Natural killer cell (primary cell): ENCODE data around the gene PLCXD3. TPM values are rescaled to one million over a fixed set of nuclear protein-coding genes. Genes with fewer than 3 reads are reported as not detected.

Experiments
- ATAC-seq, 3 donors: fragments of 150-1000 bp in 2 of 3; fragments of 200-7000 bp in 1 of 3; cut with Tn5 transposase; 1 replicate in 1 of 3; 2 replicates in 2 of 3; pipeline ENCODE4 v1.10.0; 2021; ENCODE audit warnings: mild to moderate bottlenecking in 2 of 3, moderate library complexity in 2 of 3
- DNase-seq, 2 donors: peaks; one replicate each; pipeline versions ENCODE4 v3.0.0 to v3.0.0-alpha.2; 2013 to 2021; ENCODE audit warnings: mixed read lengths in 1 of 2
- H3K27ac ChIP-seq: one replicate; pipeline ENCODE4 v1.5.1; 2013; ENCODE audit warnings: mild to moderate bottlenecking, low read length
- H3K27me3 ChIP-seq: one replicate; pipeline ENCODE4 v1.6.1; 2013; ENCODE audit warnings: low read length; ENCODE audit not compliant: control insufficient read depth, insufficient read depth
- H3K36me3 ChIP-seq: one replicate; pipeline ENCODE4 v1.6.1; 2013; ENCODE audit warnings: low read length; ENCODE audit not compliant: control insufficient read depth, insufficient read depth
- H3K4me1 ChIP-seq: one replicate; pipeline ENCODE4 v1.6.1; 2013; ENCODE audit warnings: low read length; ENCODE audit not compliant: control insufficient read depth, insufficient read depth
- H3K4me3 ChIP-seq: one replicate; pipeline ENCODE4 v1.5.1; 2013; ENCODE audit warnings: low read length
- H3K9me3 ChIP-seq: one replicate; pipeline ENCODE4 v1.6.1; 2013; ENCODE audit warnings: low read length; ENCODE audit not compliant: control insufficient read depth, insufficient read depth
- H3K27ac Mint-ChIP-seq, 2 donors: one replicate each; pipeline ENCODE4 v1.8.0; 2022; ENCODE audit warnings: mild to moderate bottlenecking in 2 of 2, mixed read lengths in 2 of 2, moderate library complexity in 1 of 2
- H3K27me3 Mint-ChIP-seq, 2 donors: one replicate each; pipeline ENCODE4 v1.8.0; 2022; ENCODE audit warnings: low read depth in 2 of 2, mixed read lengths in 2 of 2
- H3K36me3 Mint-ChIP-seq: one replicate; pipeline ENCODE4 v1.8.0; 2022; ENCODE audit warnings: mixed read lengths
- H3K4me1 Mint-ChIP-seq, 2 donors: one replicate each; pipeline ENCODE4 v1.8.0; 2022; ENCODE audit warnings: mixed read lengths in 2 of 2
- H3K4me3 Mint-ChIP-seq: one replicate; pipeline ENCODE4 v1.8.0; 2022; ENCODE audit warnings: mild to moderate bottlenecking, moderate library complexity, mixed read lengths
- H3K9me3 Mint-ChIP-seq, 2 donors: one replicate each; pipeline ENCODE4 v1.8.0; 2022; ENCODE audit warnings: mixed read lengths in 2 of 2
- WGBS: methylation state at CpG from one replicate; pipeline ENCODE4 v1.1.7; 2013; ENCODE audit warnings: missing lambda C conversion rate; ENCODE audit not compliant: insufficient coverage; 5-methylcytosine and 5-hydroxymethylcytosine counted together
- intact Hi-C: fragments of 100-400 bp; cut with micrococcal nuclease; formaldehyde crosslinking; loops from one replicate; pipeline ENCODE4 v1.14.2; 2022
- total RNA-seq, 4 donors: library from RNA; stranded (reverse); fragments of 120-200 nt in 1 of 4; gene quantifications; one replicate each; pipeline versions ENCODE4 v1.2.3 to v1.2.4, GENCODE V29; 2013 to 2022
- TF ChIP-seq, protein P1 (sequence below): fragments of 200-600 bp; IDR thresholded peaks from one replicate; pipeline ENCODE4 v1.8.0; 2022; ENCODE audit warnings: antibody characterized with exemption

PLCXD3 gene
- total RNA-seq, 3 donors from 2014 or later (not counting 1 experiment from before 2014, with no cell fraction given), result not detected

DNA sequence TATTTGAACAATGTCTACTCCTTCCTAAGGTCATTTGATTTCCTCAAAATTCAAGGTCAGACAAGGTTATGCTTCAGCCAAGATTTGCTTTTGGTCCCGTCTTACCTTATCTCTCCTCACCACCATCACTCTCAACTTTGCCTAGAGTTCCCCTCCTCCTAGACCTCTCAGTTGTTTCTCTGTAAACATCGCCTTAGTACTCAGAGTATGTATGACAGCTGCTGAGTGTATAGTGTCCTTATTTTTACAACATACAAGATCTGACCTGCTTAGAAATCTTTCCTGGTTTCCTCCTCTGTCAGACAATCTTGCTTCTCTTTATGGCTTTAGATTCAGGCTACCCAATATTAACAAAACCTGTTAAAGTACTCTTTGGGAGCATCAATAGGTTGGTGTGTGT lies 247.1 kb downstream of the PLCXD3 start:
- Histone ChIP-seq H3K27me3 (no peaks in the 10 kb centered on the region), H3K36me3 (no peaks in the 10 kb centered on the region), H3K4me1 (no peaks in the 10 kb centered on the region), H3K9me3 (no peaks in the 10 kb centered on the region), H3K4me3 (no peak overlapping the region), H3K27ac (no peak overlapping the region)
- DNase-seq (no peak), ATAC-seq (no peak)
- TF ChIP-seq, protein P1, sequence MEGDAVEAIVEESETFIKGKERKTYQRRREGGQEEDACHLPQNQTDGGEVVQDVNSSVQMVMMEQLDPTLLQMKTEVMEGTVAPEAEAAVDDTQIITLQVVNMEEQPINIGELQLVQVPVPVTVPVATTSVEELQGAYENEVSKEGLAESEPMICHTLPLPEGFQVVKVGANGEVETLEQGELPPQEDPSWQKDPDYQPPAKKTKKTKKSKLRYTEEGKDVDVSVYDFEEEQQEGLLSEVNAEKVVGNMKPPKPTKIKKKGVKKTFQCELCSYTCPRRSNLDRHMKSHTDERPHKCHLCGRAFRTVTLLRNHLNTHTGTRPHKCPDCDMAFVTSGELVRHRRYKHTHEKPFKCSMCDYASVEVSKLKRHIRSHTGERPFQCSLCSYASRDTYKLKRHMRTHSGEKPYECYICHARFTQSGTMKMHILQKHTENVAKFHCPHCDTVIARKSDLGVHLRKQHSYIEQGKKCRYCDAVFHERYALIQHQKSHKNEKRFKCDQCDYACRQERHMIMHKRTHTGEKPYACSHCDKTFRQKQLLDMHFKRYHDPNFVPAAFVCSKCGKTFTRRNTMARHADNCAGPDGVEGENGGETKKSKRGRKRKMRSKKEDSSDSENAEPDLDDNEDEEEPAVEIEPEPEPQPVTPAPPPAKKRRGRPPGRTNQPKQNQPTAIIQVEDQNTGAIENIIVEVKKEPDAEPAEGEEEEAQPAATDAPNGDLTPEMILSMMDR, result no peak
- H3K4me3 Mint-ChIP-seq, result no peak overlapping the region
- 76% methylated on average over 1 of the region's 2 CpGs for WGBS
- no peaks in the 10 kb centered on the region for H3K27me3 Mint-ChIP-seq
- no peak overlapping the region for H3K27ac Mint-ChIP-seq
- no peaks in the 10 kb centered on the region for H3K4me1 Mint-ChIP-seq
- intact Hi-C loops, result no loop called here
- H3K9me3 Mint-ChIP-seq, result peaks cover 2 to 7% of the 10 kb centered on the region in 2 donors
- no peaks in the 10 kb centered on the region for H3K36me3 Mint-ChIP-seq
